A549 (cell line): Measurements from ENCODE around the gene NRXN3.
A peak's percentile ranks its signal among the peaks of the same experiment; 100 is the strongest.

Source experiments
- BHLHE40 ChIP-seq: IDR thresholded peaks from 2 replicates; pipeline ENCODE4 v1.6.1; 2012; ENCODE audit warnings: low read depth, low read length, inconsistent platforms
- CTCF ChIP-seq: fragments of >200 bp; sonication (Bioruptor Twin); formaldehyde crosslinking; IDR thresholded peaks from 3 replicates; pipeline ENCODE4 v1.5.1; 2016
- GATA3 ChIP-seq: IDR thresholded peaks from 2 replicates; pipeline ENCODE4 v1.6.1; 2012; ENCODE audit warnings: borderline replicate concordance
- HDAC2 ChIP-seq: fragments of 200-600 bp; sonication (generic); IDR thresholded peaks from 2 replicates; pipeline ENCODE4 v1.6.1; 2016
- KDM1A ChIP-seq: fragments of 200-600 bp; sonication (generic); IDR thresholded peaks from 2 replicates; pipeline ENCODE4 v1.6.1; 2016; ENCODE audit warnings: low read depth, mild to moderate bottlenecking
- MAX ChIP-seq: IDR thresholded peaks from 2 replicates; pipeline ENCODE4 v1.6.1; 2012
- MAZ ChIP-seq: fragments of 150-350 bp; IDR thresholded peaks from 2 replicates; pipeline ENCODE4 v1.6.1; 2014; ENCODE audit warnings: antibody characterized with exemption, low read depth, low read length, borderline replicate concordance
- PBX3 ChIP-seq: IDR thresholded peaks from 2 replicates; pipeline ENCODE4 v1.6.1; 2012
- PHF8 ChIP-seq: fragments of 200-600 bp; sonication (generic); IDR thresholded peaks from 2 replicates; pipeline ENCODE4 v1.6.1; 2016; ENCODE audit warnings: low read depth, mild to moderate bottlenecking, antibody characterized with exemption, moderate library complexity, borderline replicate concordance
- POLR2A ChIP-seq: IDR thresholded peaks from 2 replicates; pipeline ENCODE4 v1.6.1; 2012; ENCODE audit warnings: mild to moderate bottlenecking, low read length
- RAD21 ChIP-seq, 2 experiments: fragments of >200 bp in 1 of 2; sonication (Bioruptor Twin) in 1 of 2; formaldehyde crosslinking in 1 of 2; IDR thresholded peaks in 1 of 2; conservative IDR thresholded peaks in 1 of 2; 2 replicates in 1 of 2; 3 replicates in 1 of 2; pipeline ENCODE4 v1.6.1; 2012 to 2018; ENCODE audit warnings: inconsistent platforms in 1 of 2
- RCOR1 ChIP-seq: fragments of 150-350 bp; IDR thresholded peaks from 2 replicates; pipeline ENCODE4 v1.6.1; 2014; ENCODE audit warnings: antibody characterized with exemption, low read length, low read depth
- RFX5 ChIP-seq: fragments of 450-650 bp; IDR thresholded peaks from 2 replicates; pipeline ENCODE4 v1.7.1; 2014; ENCODE audit warnings: antibody characterized with exemption, mild to moderate bottlenecking, moderate library complexity
- ZNF302 ChIP-seq: fragments of 250-450 bp; sonication (Bioruptor Pico); IDR thresholded peaks from 2 replicates; pipeline ENCODE4 v1.9.0; 2021; ENCODE audit warnings: inconsistent platforms, mild to moderate bottlenecking, moderate library complexity

GRCh38 chr14:78933948-78934524 lies 763.9 kb downstream of the NRXN3 start:
- no peak for TF ChIP-seq POLR2A
- TF ChIP-seq MAX, result no peak
- TF ChIP-seq CTCF, result peak; percentile 68
- no peak for TF ChIP-seq PHF8
- TF ChIP-seq KDM1A, result no peak
- TF ChIP-seq PBX3, result no peak
- no peak for TF ChIP-seq RFX5
- no peak for TF ChIP-seq RCOR1
- TF ChIP-seq ZNF302 (CRISPR knock-in tag), result no peak
- TF ChIP-seq MAZ, result no peak
- TF ChIP-seq HDAC2, result no peak
- TF ChIP-seq RAD21 (conservative IDR thresholded peaks at IDR 0.05 in 1 of 2, IDR thresholded peaks at IDR 0.05 in 1 of 2), result peak; percentile 68 to 78
- TF ChIP-seq GATA3, result no peak
- no peak for TF ChIP-seq BHLHE40
